ENCODE measurements around the gene CCNI2. TPM values are rescaled to one million over a fixed set of nuclear protein-coding genes. Genes with fewer than 3 reads are reported as not detected.

CCNI2 gene
- total and polyA plus RNA-seq, 9 of the 15 experiments (the other 6 are each of a cell fraction or from before 2014, with no cell fraction given), result 0.05 to 1.7 (median 0.81) TPM; not detected in 5

DNA sequence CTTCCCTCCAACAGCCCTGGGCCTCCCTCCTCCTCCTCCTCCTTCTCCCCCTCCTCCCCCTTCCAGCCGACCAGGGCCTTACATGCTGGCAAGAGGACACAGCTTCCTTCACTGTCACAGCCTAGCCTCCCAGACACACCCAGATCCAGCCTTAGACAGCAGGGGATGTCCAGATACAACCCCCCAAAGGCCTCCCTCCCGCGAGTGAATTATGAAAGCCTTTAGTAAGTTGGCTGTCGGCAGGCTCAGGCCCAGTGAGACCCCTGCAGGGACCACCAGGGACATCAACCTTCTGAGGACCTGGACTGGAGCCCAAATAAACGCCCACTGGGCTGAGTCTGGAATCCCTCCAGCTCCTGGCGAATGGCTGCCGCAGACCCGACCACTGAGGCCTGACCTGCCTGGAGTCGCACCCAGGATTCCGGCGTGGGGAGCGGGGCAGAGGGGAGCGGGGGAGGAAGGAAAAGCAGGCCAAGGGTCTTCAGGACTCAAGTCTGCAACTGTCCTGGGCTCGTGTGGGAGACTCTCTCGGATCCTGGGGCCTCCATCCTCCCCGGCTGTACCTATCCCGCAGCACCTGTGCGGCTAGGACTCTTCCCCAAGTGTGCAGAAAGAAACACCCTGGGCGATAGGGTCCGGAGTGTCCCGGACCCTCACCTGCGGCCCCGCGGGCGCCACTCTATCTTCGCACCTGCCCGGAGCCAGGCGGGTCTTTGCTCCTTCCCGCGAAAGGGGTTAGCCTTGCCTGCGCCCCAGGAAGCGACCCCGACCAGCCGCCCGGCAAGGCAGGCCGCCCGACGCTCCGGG, 29.1 kb downstream of the CCNI2 start:
- ChIA-PET POLR2A (interaction anchor here (0.6 to 2.9 kb wide), 11 partner anchors 9 to 45 kb away, joined by 3 to 10 read pairs (median 5); partner anchors contain the start of gene KIF3A), CTCF (ENCODE audit: low intra/inter-chr PET ratio) (interaction anchor here (0.7 kb wide), 1 partner anchor 115 kb away, joined by 3 read pairs; no protein-coding TSS in a partner anchor)
- peak; percentile 72 for ATAC-seq
- Histone ChIP-seq H4K20me1 (replicated peaks; ENCODE audit: control insufficient read depth, insufficient read depth, low read length) (peaks cover 2% of the 10 kb centered on the region; the same call in 1 of the 2 replicates), H3K9ac (ENCODE audit: insufficient read depth in 1 of 2, low read depth in 2 of 2, low read length in 2 of 2) (peak overlapping the region; percentile 81 to 95), H3K79me2 (ENCODE audit: control insufficient read depth, insufficient read depth, low read length) (peaks cover 71% of the 10 kb centered on the region), H3K27me3 (ENCODE audit: control insufficient read depth in 2 of 2, insufficient read depth in 2 of 2, low read length in 2 of 2) (no peaks in the 10 kb centered on the region), H3K4me2 (ENCODE audit: insufficient read depth, low read length) (peak overlapping the region; percentile 88), H3K36me3 (ENCODE audit: control insufficient read depth, insufficient read depth, low read length) (peaks cover 29% of the 10 kb centered on the region; the same call in 2 of the 3 replicates), H2AFZ (ENCODE audit: low read depth, low read length) (peak overlapping the region; percentile 47), H3K9me1 (ENCODE audit: control insufficient read depth, insufficient read depth, low read length) (no peaks in the 10 kb centered on the region), H3K4me1 (replicated peaks in 1 of 2; ENCODE audit: control insufficient read depth in 2 of 2, insufficient read depth in 2 of 2, low read length in 2 of 2) (peaks cover 53 to 54% of the 10 kb centered on the region in 2 experiments), H3K4me3 (peak overlapping the region; percentile 58), H3K9me3 (replicated peaks; ENCODE audit: control insufficient read depth, insufficient read depth, low read depth, low read length) (no peaks in the 10 kb centered on the region), H3K27ac (ENCODE audit: extremely low read depth, low read depth, low read length) (peak overlapping the region; percentile 79)
- under 1% methylated on average over 32 of the region's 39 CpGs for WGBS (ENCODE audit: insufficient coverage, low coverage, missing lambda C conversion rate)
- intact Hi-C loops (cut with micrococcal nuclease) (no loop called here), in situ Hi-C loops (cut with MboI) (no loop called here)
- DNase-seq (ENCODE audit: extremely low read depth in 1 of 4, low spot score in 3 of 4), result peak; percentile 62 to 88 (median 70)
- FAIRE-seq, result peak; percentile 90
- no TSS peak for BruUV-seq (replicated peaks)
- TF ChIP-seq RAD51 (IDR thresholded peaks at IDR 0.05; ENCODE audit: borderline replicate concordance, low read depth) (no peak), MCM7 (IDR thresholded peaks at IDR 0.05) (no peak), MEF2D (tag; conservative IDR thresholded peaks at IDR 0.05; ENCODE audit: low read depth) (no peak), HDAC2 (IDR thresholded peaks at IDR 0.05) (peak; percentile 39; the same call in 1 of the 2 replicates), PRPF4 (IDR thresholded peaks at IDR 0.05; ENCODE audit: insufficient read depth, low read depth, low read length, poor library complexity, severe bottlenecking) (no peak), ZC3H4 (CRISPR knock-in tag; IDR thresholded peaks at IDR 0.05; ENCODE audit: borderline replicate concordance) (no peak), SMARCA5 (IDR thresholded peaks at IDR 0.05) (no peak), ARHGAP35 (IDR thresholded peaks at IDR 0.05; ENCODE audit: partially characterized antibody) (no peak)
- TF ChIP-seq, protein P1, sequence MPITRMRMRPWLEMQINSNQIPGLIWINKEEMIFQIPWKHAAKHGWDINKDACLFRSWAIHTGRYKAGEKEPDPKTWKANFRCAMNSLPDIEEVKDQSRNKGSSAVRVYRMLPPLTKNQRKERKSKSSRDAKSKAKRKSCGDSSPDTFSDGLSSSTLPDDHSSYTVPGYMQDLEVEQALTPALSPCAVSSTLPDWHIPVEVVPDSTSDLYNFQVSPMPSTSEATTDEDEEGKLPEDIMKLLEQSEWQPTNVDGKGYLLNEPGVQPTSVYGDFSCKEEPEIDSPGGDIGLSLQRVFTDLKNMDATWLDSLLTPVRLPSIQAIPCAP (CRISPR knock-in tag; IDR thresholded peaks at IDR 0.05; ENCODE audit: borderline replicate concordance), result no peak
- TF ChIP-seq, protein P2, sequence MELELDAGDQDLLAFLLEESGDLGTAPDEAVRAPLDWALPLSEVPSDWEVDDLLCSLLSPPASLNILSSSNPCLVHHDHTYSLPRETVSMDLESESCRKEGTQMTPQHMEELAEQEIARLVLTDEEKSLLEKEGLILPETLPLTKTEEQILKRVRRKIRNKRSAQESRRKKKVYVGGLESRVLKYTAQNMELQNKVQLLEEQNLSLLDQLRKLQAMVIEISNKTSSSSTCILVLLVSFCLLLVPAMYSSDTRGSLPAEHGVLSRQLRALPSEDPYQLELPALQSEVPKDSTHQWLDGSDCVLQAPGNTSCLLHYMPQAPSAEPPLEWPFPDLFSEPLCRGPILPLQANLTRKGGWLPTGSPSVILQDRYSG (tag; conservative IDR thresholded peaks at IDR 0.05; ENCODE audit: low read depth), result no peak
- TF ChIP-seq, protein P3, sequence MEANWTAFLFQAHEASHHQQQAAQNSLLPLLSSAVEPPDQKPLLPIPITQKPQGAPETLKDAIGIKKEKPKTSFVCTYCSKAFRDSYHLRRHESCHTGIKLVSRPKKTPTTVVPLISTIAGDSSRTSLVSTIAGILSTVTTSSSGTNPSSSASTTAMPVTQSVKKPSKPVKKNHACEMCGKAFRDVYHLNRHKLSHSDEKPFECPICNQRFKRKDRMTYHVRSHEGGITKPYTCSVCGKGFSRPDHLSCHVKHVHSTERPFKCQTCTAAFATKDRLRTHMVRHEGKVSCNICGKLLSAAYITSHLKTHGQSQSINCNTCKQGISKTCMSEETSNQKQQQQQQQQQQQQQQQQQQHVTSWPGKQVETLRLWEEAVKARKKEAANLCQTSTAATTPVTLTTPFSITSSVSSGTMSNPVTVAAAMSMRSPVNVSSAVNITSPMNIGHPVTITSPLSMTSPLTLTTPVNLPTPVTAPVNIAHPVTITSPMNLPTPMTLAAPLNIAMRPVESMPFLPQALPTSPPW (CRISPR knock-in tag; IDR thresholded peaks at IDR 0.05), result peak; percentile 81
- TF ChIP-seq, protein P4, sequence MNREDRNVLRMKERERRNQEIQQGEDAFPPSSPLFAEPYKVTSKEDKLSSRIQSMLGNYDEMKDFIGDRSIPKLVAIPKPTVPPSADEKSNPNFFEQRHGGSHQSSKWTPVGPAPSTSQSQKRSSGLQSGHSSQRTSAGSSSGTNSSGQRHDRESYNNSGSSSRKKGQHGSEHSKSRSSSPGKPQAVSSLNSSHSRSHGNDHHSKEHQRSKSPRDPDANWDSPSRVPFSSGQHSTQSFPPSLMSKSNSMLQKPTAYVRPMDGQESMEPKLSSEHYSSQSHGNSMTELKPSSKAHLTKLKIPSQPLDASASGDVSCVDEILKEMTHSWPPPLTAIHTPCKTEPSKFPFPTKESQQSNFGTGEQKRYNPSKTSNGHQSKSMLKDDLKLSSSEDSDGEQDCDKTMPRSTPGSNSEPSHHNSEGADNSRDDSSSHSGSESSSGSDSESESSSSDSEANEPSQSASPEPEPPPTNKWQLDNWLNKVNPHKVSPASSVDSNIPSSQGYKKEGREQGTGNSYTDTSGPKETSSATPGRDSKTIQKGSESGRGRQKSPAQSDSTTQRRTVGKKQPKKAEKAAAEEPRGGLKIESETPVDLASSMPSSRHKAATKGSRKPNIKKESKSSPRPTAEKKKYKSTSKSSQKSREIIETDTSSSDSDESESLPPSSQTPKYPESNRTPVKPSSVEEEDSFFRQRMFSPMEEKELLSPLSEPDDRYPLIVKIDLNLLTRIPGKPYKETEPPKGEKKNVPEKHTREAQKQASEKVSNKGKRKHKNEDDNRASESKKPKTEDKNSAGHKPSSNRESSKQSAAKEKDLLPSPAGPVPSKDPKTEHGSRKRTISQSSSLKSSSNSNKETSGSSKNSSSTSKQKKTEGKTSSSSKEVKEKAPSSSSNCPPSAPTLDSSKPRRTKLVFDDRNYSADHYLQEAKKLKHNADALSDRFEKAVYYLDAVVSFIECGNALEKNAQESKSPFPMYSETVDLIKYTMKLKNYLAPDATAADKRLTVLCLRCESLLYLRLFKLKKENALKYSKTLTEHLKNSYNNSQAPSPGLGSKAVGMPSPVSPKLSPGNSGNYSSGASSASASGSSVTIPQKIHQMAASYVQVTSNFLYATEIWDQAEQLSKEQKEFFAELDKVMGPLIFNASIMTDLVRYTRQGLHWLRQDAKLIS (CRISPR knock-in tag; IDR thresholded peaks at IDR 0.05), result no peak
- TF ChIP-seq, protein P5, sequence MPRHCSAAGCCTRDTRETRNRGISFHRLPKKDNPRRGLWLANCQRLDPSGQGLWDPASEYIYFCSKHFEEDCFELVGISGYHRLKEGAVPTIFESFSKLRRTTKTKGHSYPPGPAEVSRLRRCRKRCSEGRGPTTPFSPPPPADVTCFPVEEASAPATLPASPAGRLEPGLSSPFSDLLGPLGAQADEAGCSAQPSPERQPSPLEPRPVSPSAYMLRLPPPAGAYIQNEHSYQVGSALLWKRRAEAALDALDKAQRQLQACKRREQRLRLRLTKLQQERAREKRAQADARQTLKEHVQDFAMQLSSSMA (CRISPR knock-in tag; IDR thresholded peaks at IDR 0.05), result no peak

Measured in K562 (cell line).